ENCODE results near the gene GLI3. TPM values are rescaled to one million over a fixed set of nuclear protein-coding genes. Genes with fewer than 3 reads are reported as not detected.

The GLI3 gene
- total and polyA plus RNA-seq, 12 donors, result 1.1 to 18.0 (median 4.6) TPM

- no peaks in the 10 kb centered on the region for H3K9me3 ChIP-seq (replicated peaks in 1 of 3)
- TF ChIP-seq POLR2A (IDR thresholded peaks at IDR 0.05) (no peak), CTCF (IDR thresholded peaks at IDR 0.05) (no peak)
- whole genome bisulfite sequencing, 4 donors, result 81 to 90% (median 85%) methylated on average over 3 of the region's 3 CpGs
- H3K4me3 ChIP-seq, result no peak overlapping the region
- intact Hi-C loops (cut with DNase I), result no loop called here
- H3K27me3 ChIP-seq, result no peaks in the 10 kb centered on the region
- H3K36me3 ChIP-seq (replicated peaks in 1 of 2), result no peaks in the 10 kb centered on the region
- H3K4me1 ChIP-seq (replicated peaks in 1 of 2), result peaks cover 8 to 19% of the 10 kb centered on the region in 2 donors
- no peak for DNase-seq
- H3K27ac ChIP-seq, result no peak overlapping the region
Measured at GRCh38 chr7:42234736-42235135, 2.3 kb downstream of the GLI3 start.

GRCh38 chr7:42233695-42234331 lies 3.2 kb downstream of the GLI3 start:
- intact Hi-C loops (cut with DNase I), result no loop called here
- Histone ChIP-seq H3K9me3 (replicated peaks in 1 of 3) (no peaks in the 10 kb centered on the region), H3K27ac (no peak overlapping the region), H3K4me1 (replicated peaks in 1 of 2) (peaks cover 8 to 16% of the 10 kb centered on the region in 2 donors), H3K36me3 (replicated peaks in 1 of 2) (no peaks in the 10 kb centered on the region), H3K27me3 (no peaks in the 10 kb centered on the region), H3K4me3 (no peak overlapping the region)
- DNase-seq, result no peak
- TF ChIP-seq CTCF (IDR thresholded peaks at IDR 0.05), result no peak
- no peak for TF ChIP-seq POLR2A (IDR thresholded peaks at IDR 0.05)
- WGBS, 4 donors, result 65 to 83% (median 79%) methylated on average over 3 of the region's 3 CpGs

GRCh38 chr7:42233171-42233570 lies 3.8 kb downstream of the GLI3 start:
- Histone ChIP-seq H3K27me3 (no peaks in the 10 kb centered on the region), H3K4me1 (replicated peaks in 1 of 2) (peaks cover 2 to 10% of the 10 kb centered on the region in 2 donors), H3K27ac (no peak overlapping the region), H3K36me3 (replicated peaks in 1 of 2) (no peaks in the 10 kb centered on the region), H3K4me3 (no peak overlapping the region), H3K9me3 (replicated peaks in 1 of 3) (no peaks in the 10 kb centered on the region)
- WGBS, 4 donors, result 64 to 81% (median 80%) methylated on average over 2 of the region's 2 CpGs
- no peak for DNase-seq
- no peak for TF ChIP-seq CTCF (IDR thresholded peaks at IDR 0.05)
- TF ChIP-seq POLR2A (IDR thresholded peaks at IDR 0.05), result no peak
- intact Hi-C loops (cut with DNase I), result no loop called here

GRCh38 chr7:42232275-42232674 lies 4.7 kb downstream of the GLI3 start:
- Histone ChIP-seq H3K9me3 (replicated peaks in 1 of 3) (no peaks in the 10 kb centered on the region), H3K4me1 (replicated peaks in 1 of 2) (peaks cover 0 to 10% of the 10 kb centered on the region in 2 donors), H3K27me3 (no peaks in the 10 kb centered on the region), H3K27ac (no peak overlapping the region), H3K36me3 (replicated peaks in 1 of 2) (no peaks in the 10 kb centered on the region), H3K4me3 (no peak overlapping the region)
- intact Hi-C loops (cut with DNase I), result no loop called here
- DNase-seq, result peak in 2 of 7 donors; percentile 32 to 33
- TF ChIP-seq POLR2A (IDR thresholded peaks at IDR 0.05) (no peak), CTCF (IDR thresholded peaks at IDR 0.05) (no peak)
- WGBS, 4 donors, result 57 to 67% (median 61%) methylated on average over 4 of the region's 4 CpGs

All from adrenal gland (tissue), 12 donors.